ENCODE data around the gene PLAGL1.
"Not testable (repeated sequence)": the region's sequence is repeated elsewhere in the genome, so short reads cannot be mapped to it uniquely, and the experiment has no call there.

PLAGL1 gene

GRCh38 chr6:144008120-144008811, at the start of gene PLAGL1:
TSS of gene PLAGL1 (minus strand) at chr6:144008259. CDS start at chr6:143948136, 60,123 bp downstream.
- no peak for DNase-seq

GRCh38 chr6:144055121-144055931, 47.3 kb upstream of the PLAGL1 start:
- DNase-seq, result no peak

DNA sequence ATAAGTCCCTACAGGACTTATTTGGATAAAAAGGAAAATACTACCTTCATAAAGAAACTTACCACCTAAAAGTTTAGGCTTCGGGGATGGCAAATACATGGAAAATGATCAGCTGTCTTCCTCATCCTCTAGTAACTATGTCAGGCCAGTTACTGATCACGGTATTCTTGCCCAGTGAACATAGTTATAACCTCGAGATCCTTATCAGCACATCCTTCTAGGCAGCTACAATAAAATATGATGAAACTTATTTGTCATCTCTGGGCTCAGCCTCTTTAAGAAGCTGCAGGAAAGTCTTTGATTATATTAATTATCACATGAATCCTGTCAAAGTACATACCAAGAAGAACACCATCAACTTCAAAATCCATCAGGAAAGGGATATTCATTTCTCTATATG, 45.5 kb upstream of the PLAGL1 start:
- DNase-seq, result no peak

DNA sequence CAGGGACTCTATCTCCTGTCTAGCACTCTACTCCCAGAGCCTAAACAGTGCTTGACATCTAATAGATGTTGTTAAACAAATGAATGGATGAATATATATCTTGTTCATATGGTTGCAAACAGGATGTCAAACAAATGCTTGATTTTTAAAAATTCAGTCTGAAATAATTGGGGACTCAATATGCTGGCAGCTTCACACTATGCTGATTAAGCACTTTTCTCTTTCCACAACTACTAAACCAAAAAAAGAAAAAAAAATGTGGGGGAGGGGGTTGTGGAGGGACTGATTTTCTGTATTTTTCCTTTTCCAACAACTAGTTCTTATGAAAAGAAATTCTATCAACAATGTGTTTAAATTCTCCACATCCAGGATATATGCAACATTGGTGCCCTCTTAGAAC, 44.4 kb upstream of the PLAGL1 start:
- DNase-seq, result no peak

GRCh38 chr6:144049386-144049785, 41.3 kb upstream of the PLAGL1 start:
- DNase-seq, result no peak

DNA sequence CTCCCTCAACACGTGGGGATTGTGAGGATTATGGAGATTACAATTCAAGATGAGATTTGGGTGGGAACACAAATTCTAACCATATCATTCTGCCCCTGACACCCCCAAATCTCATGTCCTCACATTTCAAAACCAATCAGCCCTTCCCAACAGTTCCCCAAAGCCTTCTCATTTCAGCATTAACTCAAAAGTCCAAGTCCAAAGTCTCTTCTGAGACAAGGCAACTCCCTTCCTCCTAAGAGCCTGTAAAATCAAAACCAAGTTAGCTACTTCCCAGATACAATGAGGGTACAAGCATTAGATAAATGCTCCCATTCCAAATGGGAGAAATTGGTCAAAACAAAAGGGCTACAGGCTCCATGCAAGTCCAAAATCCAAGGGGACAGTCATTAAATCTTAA, 39.6 kb upstream of the PLAGL1 start:
- no peak for DNase-seq

DNA sequence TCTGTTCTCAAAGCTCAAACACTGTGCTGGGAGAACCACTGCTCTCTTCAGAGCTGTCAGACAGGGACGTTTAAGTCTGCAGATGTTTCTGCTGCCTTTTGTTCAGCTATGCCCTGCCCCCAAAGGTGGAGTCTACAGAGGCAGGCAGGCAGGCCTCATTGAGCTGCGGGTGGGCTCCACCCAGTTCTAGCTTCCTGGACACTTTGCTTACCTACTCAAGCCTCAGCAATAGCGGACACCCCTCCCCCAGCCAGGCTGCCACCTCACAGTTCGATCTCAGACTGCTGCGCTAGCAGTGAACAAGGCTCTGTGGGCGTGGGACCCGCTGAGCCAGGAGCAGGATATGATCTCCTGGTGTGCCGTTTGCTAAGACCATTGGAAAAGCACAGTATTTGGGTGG, 38.6 kb upstream of the PLAGL1 start:
- not testable (repeated sequence) for DNase-seq

DNA sequence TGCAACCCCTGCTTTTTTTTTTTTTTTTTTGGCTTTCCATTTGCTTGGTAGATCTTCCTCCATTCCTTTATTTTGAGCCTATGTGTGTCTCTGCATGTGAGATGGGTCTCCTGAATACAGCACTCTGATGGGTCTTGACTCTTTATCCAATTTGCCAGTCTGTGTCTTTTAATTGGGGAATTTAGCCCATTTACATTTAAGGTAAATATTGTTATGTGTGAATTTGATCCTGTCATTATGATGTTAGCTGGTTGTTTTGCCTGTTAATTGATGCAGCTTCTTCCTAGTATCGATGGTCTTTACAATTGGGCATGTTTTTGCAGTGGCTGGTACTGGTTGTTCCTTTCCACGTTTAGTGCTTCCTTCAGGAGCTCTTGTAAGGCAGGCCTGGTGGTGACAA, 36.9 kb upstream of the PLAGL1 start:
- DNase-seq, result not testable (repeated sequence)

DNA sequence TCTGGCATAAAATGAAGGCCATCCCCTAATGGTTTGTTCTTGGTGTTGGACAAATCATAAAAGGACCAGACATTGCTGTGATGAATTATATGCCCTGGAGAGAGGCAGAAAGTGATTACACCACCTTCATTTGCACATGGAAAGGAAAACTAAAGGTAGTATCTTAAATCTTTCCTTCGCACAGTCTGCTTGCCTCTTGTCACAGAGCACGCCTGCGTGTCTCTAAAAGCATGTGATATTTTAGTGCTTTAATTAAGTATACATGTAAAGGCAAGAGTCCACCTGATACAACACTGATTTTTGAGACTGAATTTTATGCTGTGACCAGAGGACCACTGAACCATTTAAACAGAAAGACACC, 28.8 kb upstream of the PLAGL1 start:
- DNase-seq, result no peak

DNA sequence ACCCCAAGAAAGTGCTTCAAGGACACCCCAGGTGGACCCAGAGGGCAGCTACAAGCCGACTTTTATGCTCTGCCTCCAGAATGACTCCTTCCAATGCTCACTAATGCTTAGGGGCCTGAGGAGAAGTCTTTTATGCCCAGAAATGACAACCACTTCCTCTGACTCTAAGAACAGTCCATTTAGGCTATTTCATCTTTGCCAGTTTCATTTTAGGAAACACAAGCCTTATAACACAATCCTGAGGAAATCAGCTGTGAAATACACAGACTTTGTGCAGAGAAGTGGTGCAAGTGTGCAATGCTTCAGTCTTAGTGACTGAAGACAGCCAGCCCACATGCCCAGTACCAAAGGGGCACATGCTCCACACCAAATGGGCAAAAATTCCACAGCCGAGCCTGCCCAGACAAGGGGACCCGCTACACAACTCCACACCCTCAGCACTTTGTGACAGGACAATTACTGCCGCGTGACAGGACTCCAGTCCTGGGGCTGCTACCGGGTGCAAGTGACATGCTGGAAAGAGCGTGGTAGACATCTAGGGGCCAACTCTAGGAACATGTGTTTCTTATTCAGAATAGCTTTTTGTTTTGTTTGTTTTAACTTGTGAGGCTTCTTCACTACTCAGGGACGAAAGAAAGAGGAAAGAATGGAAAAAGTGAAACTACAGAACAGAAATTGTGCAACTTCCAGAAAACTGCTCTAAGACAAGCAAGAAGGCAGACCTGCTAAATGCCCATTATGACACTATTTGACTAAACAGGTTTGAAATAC, 28.2 kb upstream of the PLAGL1 start:
- no peak for DNase-seq

GRCh38 chr6:144035416-144035815, 27.4 kb upstream of the PLAGL1 start:
- DNase-seq, result no peak

GRCh38 chr6:144033816-144034735, 26.0 kb upstream of the PLAGL1 start:
- DNase-seq, result no peak

DNA sequence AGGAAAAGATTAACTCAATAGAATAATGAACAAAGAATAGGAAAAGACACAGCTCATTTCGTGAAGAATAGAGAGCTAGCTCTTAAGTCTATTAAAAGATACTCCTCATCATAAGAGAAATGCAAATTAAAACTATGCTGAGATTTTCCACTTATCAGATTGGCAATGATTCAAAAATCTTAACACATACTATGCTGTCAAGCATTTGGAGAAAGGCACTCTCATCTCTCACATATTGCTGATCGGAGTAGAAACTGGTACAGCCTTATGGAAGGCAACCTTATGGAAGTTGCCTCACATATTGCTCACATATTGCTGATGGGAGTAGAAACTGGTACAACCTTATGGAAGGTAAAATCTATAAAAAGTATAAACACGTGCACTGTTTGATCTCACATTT, 21.4 kb upstream of the PLAGL1 start:
- no peak for DNase-seq

- no peak for DNase-seq
Measured at GRCh38 chr6:144027932-144028587, 20.0 kb upstream of the PLAGL1 start.

- DNase-seq, result no peak
Measured at GRCh38 chr6:144023216-144023615, 15.2 kb upstream of the PLAGL1 start.

DNA sequence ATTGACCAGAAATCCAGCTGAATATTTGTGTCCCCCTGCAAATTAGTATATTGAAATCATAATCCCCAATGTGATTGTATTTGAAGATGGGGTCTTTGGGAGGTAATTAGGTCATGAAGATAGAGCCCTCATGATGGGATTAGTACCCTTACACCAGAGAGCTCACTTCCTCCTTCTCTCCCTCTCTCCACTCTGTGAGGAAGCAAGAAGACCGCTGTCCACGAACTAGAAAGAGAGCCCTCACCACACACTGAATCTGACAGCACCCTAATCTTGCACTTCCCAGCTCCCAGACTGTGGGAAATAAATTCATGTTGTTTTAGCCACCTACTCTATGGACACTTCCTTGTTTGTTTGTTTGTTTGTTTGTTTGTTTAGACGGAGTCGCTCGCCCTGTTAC, 11.9 kb upstream of the PLAGL1 start:
- no peak for DNase-seq

GRCh38 chr6:144017166-144018094, 9.4 kb upstream of the PLAGL1 start:
- DNase-seq, result no peak

DNA sequence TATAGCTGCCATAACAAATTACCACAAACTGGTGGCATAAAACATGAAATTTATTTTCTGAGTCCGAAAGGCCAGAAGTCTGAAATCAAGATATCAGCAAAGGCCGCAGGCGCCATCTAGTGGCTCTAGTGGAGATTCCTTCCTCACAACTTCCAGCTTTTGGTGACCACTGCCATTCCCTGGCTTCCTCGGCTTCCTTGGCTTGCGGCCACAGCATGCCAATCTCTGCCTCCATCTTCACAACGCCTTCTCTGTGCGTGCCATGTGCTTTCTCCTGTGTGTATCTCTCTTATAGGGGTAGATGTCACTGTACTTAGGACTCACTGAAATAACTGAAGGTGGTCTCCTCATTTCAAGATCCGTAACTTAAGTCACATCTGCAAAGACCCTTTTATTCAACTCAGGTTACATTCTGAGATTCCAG, 5.4 kb upstream of the PLAGL1 start:
- DNase-seq, result peak; percentile 21

GRCh38 chr6:144012534-144012933, 4.5 kb upstream of the PLAGL1 start:
- no peak for DNase-seq

DNA sequence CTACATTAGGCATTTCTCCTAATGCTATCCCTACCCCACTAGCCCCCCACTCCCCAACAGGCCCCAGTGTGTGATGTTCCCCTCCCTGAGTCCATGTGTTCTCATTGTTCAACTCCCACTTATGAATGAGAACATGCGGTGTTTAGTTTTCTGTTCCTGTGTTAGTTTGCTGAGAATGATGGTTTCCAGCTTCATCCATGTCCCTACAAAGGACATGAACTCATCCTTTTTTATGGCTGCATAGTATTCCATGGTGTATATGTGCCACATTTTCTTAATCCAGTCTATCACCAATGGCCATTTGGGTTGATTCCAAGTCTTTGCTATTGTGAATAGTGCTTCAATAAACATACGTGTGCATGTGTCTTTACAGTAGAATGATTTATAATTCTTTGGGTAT, 1.6 kb upstream of the PLAGL1 start:
- not testable (repeated sequence) for DNase-seq

DNA sequence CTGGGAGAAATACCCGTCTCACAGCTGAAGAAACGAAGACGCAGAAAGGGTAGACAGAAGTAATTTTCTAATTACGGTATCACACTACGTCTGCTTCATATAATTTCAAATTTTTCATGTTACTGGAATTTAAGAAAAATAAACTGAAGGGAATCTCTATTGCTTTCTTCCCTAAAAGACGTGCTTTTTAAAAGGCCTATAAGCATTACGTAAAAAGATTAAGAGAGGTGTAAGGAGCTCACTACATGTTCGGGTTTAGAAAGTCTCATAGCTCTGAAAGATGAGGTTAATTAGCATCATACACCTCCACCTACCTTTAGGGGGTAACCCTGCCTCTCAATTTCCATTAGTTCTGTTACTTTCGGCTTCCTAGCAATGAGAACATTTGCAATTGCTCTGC, 787 bp upstream of the PLAGL1 start:
- no peak for DNase-seq
